GM19035 (cell line): ENCODE data around the gene ALDH1A1.
"Not testable (repeated sequence)": the region's sequence is repeated elsewhere in the genome, so short reads cannot be mapped to it uniquely, and the experiment has no call there.

Experiments used
- ATAC-seq: cut with Tn5 transposase; IDR thresholded peaks from one replicate; pipeline ENCODE4 v1.9.1; 2021; ENCODE audit not compliant: unreplicated experiment

ALDH1A1 gene

GRCh38 chr9:72898360-72898759 is 54.5 kb downstream of the ALDH1A1 start:
- no peak for ATAC-seq

DNA sequence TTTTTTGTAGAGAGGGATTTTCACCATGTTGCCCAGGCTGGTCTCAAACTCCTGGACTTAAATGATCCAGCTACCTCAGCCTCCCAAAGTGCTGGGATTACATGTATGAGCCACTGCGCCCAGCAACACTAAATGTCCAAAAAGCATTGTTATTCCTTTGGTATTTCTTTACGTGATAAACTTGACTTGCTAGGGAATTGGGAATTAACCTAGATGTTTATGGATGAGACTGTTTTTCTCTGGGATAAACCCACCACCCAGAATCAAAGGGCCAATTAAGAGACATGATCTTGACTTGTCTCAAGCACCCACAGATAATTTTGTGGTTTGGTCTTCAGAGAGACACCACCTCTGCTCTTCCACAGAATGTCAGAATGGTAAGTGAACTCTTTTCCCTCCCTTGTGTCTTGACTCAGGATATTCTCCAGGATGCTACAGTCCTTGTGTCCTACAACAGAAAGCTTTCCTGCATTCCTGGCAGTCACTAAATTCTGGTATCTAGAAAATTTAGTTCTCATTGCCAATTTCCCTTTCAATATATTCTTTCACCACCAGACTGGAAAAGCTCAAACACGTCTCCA is 55.7 kb downstream of the ALDH1A1 start:
- ATAC-seq = no peak

GRCh38 chr9:72896439-72896838 is 56.4 kb downstream of the ALDH1A1 start:
- ATAC-seq = no peak

DNA sequence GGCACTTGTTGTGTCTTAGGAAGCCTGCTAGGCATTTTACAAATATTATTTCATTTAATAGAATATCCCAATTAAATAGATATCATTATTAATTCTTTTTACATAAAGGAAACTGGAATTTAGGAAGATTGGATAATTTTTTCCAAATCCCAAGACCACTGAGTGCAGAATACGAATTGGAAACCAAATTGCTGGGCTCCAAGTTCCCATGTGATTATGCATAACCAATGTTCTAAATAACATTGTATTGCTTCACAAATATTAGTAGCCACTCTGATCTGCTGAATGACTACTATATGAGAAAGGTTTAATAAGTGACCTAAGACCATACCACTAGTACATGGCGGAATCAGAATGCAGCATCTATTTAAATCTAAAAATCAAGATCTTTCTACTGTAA is 57.7 kb downstream of the ALDH1A1 start:
- ATAC-seq = no peak

GRCh38 chr9:72894342-72894741 is 58.5 kb downstream of the ALDH1A1 start:
- ATAC-seq = no peak

GRCh38 chr9:72893437-72893836 is 59.4 kb downstream of the ALDH1A1 start:
- no peak for ATAC-seq

GRCh38 chr9:72891043-72891442 is 61.8 kb downstream of the ALDH1A1 start:
- no peak for ATAC-seq

DNA sequence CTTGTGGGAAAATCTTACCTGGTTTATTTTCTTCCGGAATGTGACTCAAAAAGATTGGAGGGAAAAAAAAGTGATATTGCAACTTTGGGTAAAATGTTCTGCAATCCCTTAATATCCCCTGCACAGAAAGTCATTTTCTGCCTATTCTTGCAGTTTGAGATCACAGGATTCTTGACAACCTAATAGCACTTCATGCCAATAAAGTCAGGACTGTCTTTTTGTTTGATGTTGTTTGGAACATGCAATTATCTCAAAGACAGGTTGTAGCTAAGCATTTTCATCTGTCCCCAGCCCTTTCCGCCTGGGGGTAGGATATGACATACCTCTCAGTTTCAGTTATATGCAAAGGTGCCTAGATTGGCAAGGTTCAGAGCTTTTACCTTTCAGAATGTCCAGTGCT is 63.9 kb downstream of the ALDH1A1 start:
- ATAC-seq = no peak

- no peak for ATAC-seq
These were observed 64.8 kb downstream of the ALDH1A1 start for GRCh38 chr9:72888067-72888466.

DNA sequence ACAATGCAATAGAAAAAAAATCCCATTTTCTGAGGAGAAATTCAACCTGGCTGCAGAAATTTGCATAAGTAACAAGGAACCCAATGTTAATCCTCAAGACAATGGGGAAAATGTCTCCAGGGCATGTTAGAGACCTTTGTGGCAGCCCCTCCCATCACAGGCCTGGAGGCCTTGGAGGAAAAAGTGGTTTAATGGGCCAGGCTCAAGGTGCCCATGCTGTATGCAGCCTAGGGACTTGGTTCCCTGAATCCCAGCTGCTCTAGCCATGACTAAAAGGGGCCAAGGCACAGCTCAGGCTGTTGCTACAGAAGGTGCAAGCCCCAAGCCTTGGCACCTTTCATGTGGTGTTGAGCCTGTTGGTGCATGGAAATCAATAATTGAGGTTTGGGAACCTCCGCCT is 66.5 kb downstream of the ALDH1A1 start:
- ATAC-seq = no peak

DNA sequence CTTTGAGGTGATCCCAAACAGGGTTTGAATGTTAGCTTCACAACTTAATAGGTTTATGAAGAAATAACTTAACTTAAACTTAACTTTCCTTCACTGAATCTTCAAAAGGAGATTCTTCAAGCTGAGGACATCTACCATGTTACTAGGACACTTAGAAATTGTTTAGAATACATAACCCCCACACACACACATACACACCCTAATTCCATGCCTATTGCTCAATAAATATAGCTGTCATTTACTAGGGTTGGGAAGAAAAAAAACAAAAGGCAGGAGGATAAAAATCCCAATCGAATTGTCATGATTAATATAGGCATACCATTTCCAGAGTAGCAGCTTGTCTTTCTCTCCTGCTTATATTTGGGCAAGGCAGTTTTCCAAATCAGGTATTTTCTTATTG is 68.3 kb downstream of the ALDH1A1 start:
- ATAC-seq = no peak

- ATAC-seq = no peak
These were observed 69.0 kb downstream of the ALDH1A1 start for GRCh38 chr9:72883875-72884274.

- ATAC-seq = no peak
These were observed 70.6 kb downstream of the ALDH1A1 start for GRCh38 chr9:72882117-72882775.

GRCh38 chr9:72880821-72881220 is 72.0 kb downstream of the ALDH1A1 start:
- ATAC-seq = no peak

- ATAC-seq = no peak
These were observed 77.6 kb downstream of the ALDH1A1 start for GRCh38 chr9:72875221-72875620.

DNA sequence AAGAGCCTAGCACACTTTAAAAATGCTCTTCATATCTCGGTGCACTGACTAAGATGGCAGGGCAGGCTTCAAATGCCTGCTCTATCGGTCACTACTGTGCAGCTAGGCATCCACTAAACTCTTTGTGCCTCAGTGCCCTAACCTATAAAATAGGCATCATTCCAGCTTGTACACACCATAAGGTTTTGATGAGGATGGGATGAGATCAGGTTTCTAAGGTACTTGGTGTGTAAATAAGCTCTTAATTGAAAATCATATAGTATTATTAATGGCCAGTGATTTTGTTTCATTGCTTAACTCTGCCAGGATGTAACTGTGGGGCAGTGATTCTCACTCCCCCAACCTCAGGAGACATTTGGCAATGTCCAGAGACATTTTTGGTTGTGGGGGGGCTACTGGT is 78.5 kb downstream of the ALDH1A1 start:
- ATAC-seq = no peak

GRCh38 chr9:72873456-72873855 is 79.4 kb downstream of the ALDH1A1 start:
- no peak for ATAC-seq

DNA sequence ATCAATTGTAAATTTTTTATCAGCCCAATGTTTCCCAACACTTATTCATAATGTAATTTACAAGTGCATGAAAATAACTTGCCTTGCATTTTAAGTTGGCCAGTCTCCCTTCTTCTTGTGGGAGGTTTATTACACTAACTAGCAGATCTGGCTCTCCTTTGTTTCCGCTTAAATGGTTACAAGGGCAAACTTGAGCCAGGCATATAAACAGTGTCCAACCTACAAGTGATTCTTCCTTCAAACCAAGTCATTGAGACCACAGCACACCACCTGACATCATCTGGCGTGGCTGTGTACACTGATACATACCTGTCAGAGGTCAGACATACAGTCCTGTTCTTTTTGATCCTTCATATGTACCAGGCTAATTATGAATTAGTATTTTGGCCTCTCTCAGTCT is 80.1 kb downstream of the ALDH1A1 start:
- ATAC-seq = no peak

DNA sequence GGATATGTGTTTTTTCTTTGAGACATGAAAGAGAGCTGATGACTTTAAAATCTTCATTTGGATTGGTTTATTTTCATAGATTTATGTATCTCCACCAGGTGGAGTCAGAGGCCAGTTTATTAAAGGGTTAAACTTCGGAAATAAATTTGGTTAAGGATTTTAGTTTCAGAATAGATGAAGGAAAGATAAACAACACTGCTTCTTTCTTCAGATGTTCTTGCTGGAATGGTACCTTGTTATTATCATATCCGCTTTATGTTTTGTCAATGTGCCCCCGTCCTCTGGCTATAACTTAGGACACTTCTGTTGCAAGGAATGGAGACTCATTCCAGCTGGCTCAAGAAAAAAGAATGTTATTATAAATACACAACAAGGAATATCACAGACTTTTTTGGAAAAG is 81.2 kb downstream of the ALDH1A1 start:
- ATAC-seq = no peak

DNA sequence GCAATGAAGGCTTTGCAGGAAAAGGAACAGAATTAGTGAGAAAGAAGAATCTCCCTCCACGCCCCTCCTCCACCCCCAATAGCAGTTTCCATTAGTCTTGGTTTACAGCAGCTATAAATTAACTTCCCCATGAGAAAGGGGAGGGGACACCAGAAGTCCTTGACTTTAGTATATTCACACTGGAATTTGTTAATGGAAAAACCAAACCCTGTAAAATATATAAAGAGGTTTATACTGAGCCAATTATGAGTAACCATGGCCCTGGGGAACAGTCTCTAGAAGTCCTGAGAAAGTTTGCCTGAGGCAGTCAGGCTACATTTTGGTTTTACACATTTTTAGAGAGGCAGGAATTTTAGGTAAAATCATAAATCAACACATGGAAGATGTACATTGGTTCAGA is 88.5 kb downstream of the ALDH1A1 start:
- no peak for ATAC-seq

- ATAC-seq = no peak
These were observed 89.3 kb downstream of the ALDH1A1 start for GRCh38 chr9:72863456-72864094.

GRCh38 chr9:72862788-72863187 is 90.1 kb downstream of the ALDH1A1 start:
- not testable (repeated sequence) for ATAC-seq
